ENCODE results near the gene GPR26.

GRCh38 chr10:123624086-123624485 is 42.1 kb upstream of the GPR26 start:
- TF ChIP-seq CTCF (IDR thresholded peaks at IDR 0.05) (no peak), POLR2A (IDR thresholded peaks at IDR 0.05) (no peak)
